Inferior parietal cortex (tissue), 1 donor: ENCODE measurements around the gene GNS.

Source experiments
- DNase-seq: peaks from one replicate; pipeline ENCODE4 v3.0.0-alpha.2; 2016; ENCODE audit errors: extremely low spot score

GNS gene

GRCh38 chr12:64673490-64674169 lies 85.6 kb downstream of the GNS start:
- DNase-seq = no peak

GRCh38 chr12:64672925-64673409 lies 86.2 kb downstream of the GNS start:
- DNase-seq = no peak

GRCh38 chr12:64671681-64672080 lies 87.5 kb downstream of the GNS start:
- DNase-seq = no peak

- DNase-seq = no peak
These were observed 88.1 kb downstream of the GNS start for GRCh38 chr12:64670919-64671639.

GRCh38 chr12:64670019-64670418 lies 89.2 kb downstream of the GNS start:
- no peak for DNase-seq

DNA sequence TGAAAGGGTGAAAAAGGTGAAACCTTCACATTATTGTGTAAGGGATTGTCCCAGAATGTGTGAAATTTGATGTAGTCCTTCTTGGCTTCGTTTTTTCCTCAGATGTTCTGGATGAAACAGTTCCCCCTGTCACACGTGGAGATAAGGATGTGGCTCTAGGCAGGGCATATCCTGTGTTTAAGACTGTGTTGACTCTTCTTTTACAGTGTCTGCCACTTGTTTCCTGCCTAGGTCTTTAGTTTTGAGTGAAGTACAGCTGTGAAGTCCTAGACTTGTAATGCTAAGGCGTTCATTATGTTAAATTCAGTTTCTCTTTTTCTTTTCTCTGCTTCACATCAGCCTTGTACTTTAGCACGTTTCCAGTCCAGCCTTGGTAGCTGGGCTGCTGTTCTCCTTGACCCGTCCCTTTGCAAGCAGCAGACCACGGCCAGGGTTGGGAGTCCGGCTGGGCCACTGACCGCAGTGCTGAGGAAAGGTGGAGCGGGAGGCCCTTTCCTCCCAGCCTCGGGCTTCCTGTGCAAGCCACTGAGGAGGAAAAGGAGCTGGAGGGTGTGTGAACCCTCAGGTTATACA lies 89.8 kb downstream of the GNS start:
- DNase-seq = no peak

GRCh38 chr12:64667793-64668192 lies 91.4 kb downstream of the GNS start:
- no peak for DNase-seq

GRCh38 chr12:64666054-64666914 lies 92.9 kb downstream of the GNS start:
- DNase-seq = no peak

DNA sequence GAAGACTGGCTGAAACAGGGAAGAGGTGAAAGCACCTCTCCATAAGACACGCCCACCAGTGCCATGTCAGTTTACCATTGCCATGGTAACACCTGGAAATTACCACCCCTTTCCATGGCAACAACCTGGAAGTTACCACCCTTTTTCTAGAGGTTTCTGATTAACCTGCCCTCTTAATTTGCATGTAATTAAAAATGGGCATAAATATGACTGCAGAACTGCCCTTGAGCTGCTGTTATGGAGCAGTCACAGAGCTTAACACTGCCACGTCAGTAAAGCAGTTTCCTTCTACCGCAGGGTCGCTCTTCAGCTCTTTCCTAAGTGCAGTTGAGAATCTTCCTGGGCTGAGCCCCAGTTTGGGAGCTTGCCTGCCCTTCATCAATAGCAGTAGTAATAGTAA lies 93.7 kb downstream of the GNS start:
- no peak for DNase-seq
